NT2/D1 (cell line): Measurements from ENCODE around the gene EIF4EBP2.

Experiments
- SUZ12 ChIP-seq: IDR thresholded peaks from 2 replicates; pipeline ENCODE4 v1.6.1; 2011; ENCODE audit not compliant: insufficient read length, insufficient read depth; ENCODE audit errors: extremely low read depth
- YY1 ChIP-seq: IDR thresholded peaks from 2 replicates; pipeline ENCODE4 v1.6.1; 2011; ENCODE audit not compliant: insufficient read length, insufficient read depth
- ZNF274 ChIP-seq: IDR thresholded peaks from 2 replicates; pipeline ENCODE4 v1.6.1; 2011; ENCODE audit warnings: mild to moderate bottlenecking, low read depth, low read length

DNA sequence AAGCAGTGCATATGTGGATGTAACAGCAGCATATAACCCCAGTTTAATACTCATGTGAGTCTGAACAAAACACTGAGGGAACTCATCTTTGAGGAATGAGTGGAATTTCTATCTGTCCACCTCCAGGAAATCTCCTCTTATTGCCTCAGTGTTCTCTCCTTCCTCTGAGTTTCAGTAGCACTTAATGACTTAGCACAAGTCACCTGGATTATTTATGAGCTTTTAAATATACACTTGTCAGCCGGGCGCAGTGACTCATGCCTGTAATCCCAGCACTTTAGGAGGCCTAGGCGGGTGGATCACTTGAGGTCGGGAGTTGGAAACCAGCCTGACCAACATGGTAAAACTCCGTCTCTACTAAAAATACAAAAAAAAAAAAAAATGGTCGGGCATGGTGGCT is 25.8 kb upstream of the EIF4EBP2 start:
- no peak for TF ChIP-seq YY1
- no peak for TF ChIP-seq SUZ12
- no peak for TF ChIP-seq ZNF274
